ENCODE results near the gene SLC7A7.

GRCh38 chr14:22802860-22803686 lies 12.2 kb downstream of the SLC7A7 start:
- TF ChIP-seq, protein P1, sequence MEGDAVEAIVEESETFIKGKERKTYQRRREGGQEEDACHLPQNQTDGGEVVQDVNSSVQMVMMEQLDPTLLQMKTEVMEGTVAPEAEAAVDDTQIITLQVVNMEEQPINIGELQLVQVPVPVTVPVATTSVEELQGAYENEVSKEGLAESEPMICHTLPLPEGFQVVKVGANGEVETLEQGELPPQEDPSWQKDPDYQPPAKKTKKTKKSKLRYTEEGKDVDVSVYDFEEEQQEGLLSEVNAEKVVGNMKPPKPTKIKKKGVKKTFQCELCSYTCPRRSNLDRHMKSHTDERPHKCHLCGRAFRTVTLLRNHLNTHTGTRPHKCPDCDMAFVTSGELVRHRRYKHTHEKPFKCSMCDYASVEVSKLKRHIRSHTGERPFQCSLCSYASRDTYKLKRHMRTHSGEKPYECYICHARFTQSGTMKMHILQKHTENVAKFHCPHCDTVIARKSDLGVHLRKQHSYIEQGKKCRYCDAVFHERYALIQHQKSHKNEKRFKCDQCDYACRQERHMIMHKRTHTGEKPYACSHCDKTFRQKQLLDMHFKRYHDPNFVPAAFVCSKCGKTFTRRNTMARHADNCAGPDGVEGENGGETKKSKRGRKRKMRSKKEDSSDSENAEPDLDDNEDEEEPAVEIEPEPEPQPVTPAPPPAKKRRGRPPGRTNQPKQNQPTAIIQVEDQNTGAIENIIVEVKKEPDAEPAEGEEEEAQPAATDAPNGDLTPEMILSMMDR (IDR thresholded peaks at IDR 0.05 in 4 of 5, conservative IDR thresholded peaks at IDR 0.05 in 1 of 5), result no peak
- no peak for TF ChIP-seq POLR2A (IDR thresholded peaks at IDR 0.05)

All from gastrocnemius medialis (tissue), 4 donors.